ENCODE measurements around the gene DSG2.

The DSG2 gene

DNA sequence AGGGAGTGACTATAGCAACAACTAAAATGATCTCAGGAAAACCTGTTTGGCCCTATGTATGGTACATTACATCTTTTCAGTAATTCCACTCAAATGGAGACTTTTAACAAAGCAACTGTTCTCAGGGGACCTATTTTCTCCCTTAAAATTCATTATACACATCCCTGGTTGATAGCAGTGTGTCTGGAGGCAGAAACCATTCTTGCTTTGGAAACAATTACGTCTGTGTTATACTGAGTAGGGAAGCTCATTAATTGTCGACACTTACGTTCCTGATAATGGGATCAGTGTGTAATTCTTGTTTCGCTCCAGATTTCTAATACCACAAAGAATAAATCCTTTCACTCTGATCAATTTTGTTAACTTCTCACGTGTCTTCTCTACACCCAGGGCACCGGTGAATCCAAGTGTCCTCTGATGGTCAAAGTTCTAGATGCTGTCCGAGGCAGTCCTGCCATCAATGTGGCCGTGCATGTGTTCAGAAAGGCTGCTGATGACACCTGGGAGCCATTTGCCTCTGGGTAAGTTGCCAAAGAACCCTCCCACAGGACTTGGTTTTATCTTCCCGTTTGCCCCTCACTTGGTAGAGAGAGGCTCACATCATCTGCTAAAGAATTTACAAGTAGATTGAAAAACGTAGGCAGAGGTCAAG lies 94.7 kb downstream of the DSG2 start:
- no peak for DNase-seq

DNA sequence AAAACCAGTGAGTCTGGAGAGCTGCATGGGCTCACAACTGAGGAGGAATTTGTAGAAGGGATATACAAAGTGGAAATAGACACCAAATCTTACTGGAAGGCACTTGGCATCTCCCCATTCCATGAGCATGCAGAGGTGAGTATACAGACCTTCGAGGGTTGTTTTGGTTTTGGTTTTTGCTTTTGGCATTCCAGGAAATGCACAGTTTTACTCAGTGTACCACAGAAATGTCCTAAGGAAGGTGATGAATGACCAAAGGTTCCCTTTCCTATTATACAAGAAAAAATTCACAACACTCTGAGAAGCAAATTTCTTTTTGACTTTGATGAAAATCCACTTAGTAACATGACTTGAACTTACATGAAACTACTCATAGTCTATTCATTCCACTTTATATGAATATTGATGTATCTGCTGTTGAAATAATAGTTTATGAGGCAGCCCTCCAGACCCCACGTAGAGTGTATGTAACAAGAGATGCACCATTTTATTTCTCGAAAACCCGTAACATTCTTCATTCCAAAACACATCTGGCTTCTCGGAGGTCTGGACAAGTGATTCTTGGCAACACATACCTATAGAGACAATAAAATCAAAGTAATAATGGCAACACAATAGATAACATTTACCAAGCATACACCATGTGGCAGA lies 97.3 kb downstream of the DSG2 start:
- no peak for DNase-seq

DNA sequence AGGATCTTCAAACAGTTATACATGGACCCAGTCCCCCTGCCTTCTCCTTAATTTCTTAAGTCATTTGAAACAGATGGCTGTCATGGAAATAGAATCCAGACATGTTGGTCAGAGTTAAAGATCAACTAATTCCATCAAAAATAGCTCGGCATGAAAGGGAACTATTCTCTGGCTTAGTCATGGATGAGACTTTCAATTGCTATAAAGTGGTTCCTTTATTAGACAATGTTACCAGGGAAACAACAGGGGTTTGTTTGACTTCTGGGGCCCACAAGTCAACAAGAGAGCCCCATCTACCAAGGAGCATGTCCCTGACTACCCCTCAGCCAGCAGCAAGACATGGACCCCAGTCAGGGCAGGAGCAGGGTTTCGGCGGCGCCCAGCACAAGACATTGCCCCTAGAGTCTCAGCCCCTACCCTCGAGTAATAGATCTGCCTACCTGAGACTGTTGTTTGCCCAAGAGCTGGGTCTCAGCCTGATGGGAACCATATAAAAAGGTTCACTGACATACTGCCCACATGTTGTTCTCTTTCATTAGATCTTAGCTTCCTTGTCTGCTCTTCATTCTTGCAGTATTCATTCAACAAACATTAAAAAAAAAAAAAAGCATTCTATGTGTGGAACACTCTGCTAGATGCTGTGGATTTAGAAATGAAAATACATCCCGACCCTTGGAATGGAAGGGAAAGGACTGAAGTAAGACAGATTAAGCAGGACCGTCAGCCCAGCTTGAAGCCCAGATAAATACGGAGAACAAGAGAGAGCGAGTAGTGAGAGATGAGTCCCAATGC lies 98.3 kb downstream of the DSG2 start:
- no peak for DNase-seq

DNA sequence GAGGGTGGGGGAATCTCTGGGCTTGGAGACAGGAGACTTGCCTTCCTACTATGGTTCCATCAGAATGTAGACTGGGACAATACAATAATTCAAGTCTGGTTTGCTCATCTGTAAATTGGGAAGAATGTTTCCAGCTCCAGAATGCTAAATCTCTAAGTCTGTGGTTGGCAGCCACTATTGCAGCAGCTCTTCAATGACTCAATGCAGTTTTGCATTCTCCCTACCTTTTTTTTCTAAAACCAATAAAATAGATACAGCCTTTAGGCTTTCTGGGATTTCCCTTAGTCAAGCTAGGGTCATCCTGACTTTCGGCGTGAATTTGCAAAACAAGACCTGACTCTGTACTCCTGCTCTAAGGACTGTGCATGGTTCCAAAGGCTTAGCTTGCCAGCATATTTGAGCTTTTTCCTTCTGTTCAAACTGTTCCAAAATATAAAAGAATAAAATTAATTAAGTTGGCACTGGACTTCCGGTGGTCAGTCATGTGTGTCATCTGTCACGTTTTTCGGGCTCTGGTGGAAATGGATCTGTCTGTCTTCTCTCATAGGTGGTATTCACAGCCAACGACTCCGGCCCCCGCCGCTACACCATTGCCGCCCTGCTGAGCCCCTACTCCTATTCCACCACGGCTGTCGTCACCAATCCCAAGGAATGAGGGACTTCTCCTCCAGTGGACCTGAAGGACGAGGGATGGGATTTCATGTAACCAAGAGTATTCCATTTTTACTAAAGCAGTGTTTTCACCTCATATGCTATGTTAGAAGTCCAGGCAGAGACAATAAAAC lies 100.2 kb downstream of the DSG2 start:
- no peak for DNase-seq

All from NCI-H2029 treated with DMSO at 0.1 percent for 48 hours (cell line).